NCI-H2227 treated with DMSO at 0.1 percent for 48 hours (cell line): ENCODE measurements around the gene LSR.
A peak's percentile ranks its signal among the peaks of the same experiment; 100 is the strongest.

Source experiments
- DNase-seq: peaks from one replicate; lab custom pipeline; 2025; lab: John Stamatoyannopoulos, UW

Gene LSR, protein sequence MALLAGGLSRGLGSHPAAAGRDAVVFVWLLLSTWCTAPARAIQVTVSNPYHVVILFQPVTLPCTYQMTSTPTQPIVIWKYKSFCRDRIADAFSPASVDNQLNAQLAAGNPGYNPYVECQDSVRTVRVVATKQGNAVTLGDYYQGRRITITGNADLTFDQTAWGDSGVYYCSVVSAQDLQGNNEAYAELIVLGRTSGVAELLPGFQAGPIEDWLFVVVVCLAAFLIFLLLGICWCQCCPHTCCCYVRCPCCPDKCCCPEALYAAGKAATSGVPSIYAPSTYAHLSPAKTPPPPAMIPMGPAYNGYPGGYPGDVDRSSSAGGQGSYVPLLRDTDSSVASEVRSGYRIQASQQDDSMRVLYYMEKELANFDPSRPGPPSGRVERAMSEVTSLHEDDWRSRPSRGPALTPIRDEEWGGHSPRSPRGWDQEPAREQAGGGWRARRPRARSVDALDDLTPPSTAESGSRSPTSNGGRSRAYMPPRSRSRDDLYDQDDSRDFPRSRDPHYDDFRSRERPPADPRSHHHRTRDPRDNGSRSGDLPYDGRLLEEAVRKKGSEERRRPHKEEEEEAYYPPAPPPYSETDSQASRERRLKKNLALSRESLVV

GRCh38 chr19:35248310-35249145, at the start of gene LSR:
Gene LSR (plus strand): TSS chr19:35249002. CDS start chr19:35249023, 21 bp downstream.
- DNase-seq = peak; percentile 97

DNA sequence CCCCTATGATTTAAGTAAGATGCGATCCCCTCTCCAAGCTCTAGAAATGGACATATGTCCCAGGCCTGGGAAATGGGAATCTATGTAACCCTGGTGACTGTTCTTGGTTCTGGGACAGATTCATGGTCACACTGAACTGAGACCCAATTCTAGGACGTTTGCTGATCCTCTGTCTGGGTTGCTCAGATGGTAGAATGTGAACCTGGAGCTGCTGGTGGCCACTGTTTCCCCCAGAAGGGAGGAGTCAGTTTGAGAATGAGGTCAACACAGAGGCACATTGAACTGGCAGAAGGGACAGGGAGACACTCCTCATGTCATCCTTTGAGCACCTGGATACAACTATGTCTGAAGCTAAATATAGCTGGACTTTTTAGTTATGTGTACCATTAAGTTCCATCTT, 49.3 kb upstream of the LSR start:
- DNase-seq = no peak

GRCh38 chr19:35202722-35203688, 45.8 kb upstream of the LSR start:
- DNase-seq = no peak

DNA sequence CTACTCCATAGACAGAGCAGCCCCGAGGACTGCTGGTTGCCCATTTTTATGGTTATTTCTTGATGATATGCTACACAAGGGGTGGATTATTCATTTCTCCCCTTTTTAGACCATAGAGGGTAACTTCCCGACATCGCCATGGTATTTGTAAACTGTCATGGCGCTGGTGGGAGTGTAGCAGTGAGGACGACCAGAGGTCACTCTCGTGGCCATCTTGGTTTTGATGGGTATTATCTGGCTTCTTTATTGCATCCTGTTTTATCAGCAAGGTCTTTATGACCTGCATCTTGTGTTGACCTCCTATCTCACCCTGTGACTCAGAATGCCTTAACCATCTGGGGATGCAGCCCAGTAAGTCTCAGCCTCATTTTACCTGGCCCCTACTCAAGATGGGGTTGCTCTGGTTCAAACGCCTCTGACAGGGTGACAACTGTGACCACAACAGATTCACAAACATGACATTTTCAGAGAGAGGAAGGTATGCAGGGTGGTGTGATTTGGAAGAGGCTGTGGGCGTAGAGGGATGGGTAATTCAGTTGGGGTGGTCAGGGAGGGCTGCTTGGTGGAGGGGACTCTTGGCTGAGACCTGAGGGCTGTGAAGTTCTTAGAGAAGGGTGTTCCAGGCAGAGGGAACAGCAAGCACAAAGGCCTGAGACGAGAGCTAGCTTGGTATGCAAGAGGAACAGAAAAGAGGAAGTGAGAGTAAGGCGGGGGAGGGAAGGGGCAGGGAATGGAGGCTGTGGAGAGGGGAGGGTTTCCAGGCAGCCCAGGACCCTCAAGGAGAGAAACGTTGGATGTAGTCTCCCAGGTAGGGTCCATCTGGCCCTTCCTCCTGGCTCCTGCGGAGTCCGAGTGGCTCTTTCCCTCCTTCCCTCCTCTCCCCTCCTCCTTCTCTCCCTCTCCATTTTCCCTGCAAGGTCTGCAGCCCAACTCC, 43.7 kb upstream of the LSR start:
- no peak for DNase-seq

DNA sequence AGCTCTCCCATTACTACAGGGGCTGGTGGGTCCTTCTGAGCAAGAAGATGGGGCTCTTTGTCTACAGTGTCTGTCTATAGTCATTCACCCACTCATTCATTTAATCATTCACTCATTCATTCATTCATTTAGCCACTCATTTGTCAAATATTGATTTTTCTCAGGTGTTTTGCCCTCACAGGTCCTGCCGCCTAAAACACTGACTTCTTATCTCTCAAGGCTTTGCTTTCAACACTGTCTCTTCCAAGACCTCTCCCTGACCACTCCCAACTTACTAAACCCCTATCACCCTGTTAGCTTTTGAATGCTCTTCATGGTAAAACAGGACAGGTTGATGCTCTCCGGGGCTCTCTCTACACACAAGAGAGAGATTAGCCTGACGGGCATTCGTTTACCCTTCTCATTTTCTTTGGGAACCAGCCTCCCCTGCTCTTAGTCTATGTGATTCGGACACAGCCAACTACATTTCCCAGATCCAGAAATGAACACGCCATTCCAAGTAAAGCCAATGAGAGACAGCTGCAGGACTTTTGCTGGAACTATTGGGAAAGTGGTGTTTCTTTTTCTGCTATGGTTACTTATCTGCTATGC, 43.0 kb upstream of the LSR start:
- no peak for DNase-seq

DNA sequence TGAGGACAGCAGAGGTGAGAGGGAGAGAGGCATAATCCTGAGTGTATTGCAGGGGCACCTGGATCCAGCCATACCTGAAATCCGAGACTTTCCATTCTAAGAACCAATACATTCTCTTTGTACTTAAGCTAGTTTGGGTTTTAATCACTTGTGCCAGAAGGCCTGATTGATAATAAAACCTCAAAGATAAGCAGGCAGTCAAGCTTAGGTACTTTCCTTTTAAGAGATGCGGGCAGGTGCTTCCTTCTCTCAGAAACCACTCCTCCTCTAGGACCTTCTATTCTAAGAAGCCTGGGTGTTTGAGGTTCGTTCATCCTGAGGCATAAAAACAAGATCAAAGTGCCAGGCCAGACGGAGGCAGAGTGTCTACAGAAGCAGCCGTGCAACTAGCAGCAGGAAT, 42.4 kb upstream of the LSR start:
- DNase-seq = no peak

DNA sequence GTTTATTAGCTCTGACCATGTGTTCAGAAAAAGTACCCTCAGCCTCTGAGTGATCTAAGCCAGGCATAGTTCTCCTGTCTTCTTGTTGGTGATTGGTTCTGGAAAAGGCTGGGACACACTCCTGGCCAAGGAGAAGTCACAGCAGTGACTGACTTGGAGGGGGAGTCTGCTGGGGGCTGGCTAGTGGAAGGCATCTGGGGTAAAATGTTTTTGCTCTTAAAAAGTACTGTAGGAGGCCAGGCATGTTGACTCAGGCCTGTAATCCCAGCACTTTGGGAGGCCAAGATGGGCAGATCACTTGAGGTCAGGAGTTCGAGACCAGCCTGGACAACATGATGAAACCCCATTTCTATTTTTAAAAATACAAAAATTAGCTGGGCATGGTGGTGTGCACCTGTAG, 41.9 kb upstream of the LSR start:
- DNase-seq = no peak

- no peak for DNase-seq
Measured at GRCh38 chr19:35207391-35207871, 41.4 kb upstream of the LSR start.

DNA sequence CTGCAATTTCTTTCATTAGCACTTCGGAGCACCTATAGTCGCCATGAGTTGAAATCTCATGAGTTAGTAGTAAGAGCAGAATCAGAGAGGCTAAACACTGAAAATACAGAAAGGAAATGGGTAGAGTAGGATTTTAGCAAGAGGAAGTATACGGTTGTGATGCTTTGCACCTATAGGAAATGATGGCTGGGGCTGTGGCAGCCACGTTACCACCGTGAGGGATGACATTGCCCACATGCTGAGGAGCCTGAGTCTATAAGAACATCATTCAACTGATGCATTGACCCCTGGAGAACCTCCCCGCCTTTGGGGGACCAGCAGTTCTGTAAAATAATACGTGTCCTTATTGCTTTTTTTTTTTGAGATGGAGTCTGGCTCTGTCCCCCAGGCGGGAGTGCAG, 40.7 kb upstream of the LSR start:
- DNase-seq = no peak

GRCh38 chr19:35209646-35210045, 39.2 kb upstream of the LSR start:
- DNase-seq = no peak

- DNase-seq = no peak
Measured at GRCh38 chr19:35211545-35212230, 37.1 kb upstream of the LSR start.

DNA sequence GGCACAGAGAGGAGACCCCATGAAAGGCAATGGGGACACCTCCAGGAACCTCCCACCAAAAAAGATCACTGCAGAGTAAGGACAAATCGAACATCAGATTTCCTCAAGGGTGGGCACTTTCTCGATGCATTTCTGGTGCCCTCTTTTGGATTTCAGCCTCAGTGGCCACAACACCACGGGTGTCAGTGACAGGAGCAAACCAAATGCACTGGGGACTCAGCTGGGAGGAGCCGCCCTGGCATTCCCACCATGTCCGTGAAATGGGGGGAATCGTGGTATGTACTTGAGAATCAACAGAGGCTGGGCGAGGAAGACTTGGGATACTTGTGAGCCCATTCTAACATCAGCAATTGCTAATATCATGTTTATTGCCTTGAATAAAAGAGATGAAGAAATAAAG, 36.6 kb upstream of the LSR start:
- no peak for DNase-seq

DNA sequence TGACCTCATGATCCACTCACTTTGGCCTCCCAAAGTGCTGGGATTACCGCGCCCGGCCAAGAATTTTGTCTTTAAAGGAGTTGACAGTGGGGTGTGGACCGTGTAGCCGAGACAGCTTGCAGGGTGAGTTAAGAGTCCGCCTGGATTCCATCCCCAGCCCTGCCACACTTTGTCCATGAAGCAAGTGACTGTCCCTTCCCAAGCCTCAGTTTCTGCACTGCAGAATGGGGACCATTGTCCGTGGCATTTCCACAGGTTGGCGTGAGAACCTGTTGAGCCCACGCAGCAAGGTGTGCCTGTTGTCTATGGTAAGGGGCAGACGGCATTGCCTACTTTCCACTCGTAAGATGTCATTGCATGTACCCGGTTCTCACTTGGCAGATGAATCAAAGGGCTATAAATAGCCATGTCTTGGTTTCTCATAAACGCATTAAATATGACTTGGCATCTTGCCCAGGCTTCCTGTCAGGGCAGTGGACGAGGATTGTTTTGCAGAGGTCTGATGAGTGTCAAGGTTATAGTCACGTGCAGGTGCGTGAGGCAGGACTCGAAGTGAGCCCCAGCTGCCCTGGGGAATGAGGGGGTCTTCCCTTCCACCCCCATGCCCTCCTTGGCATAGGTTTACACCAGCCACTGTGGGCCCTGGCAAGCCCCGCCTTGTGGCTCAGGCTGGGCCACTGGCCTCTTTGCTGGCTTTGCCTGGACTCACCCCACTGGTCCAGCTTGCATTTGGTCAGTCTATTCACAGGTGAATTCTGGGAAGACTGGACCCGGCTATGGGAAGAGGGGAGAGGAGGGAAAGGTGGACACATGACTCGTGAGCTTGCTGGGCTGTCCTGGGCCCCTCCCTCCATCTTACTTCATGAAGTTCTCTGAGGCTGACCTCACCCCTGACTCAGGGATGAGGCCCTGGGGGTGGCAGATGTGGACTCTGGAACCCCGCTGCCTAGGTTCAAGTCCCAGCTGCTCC, 34.9 kb upstream of the LSR start:
- DNase-seq = peak; percentile 100

DNA sequence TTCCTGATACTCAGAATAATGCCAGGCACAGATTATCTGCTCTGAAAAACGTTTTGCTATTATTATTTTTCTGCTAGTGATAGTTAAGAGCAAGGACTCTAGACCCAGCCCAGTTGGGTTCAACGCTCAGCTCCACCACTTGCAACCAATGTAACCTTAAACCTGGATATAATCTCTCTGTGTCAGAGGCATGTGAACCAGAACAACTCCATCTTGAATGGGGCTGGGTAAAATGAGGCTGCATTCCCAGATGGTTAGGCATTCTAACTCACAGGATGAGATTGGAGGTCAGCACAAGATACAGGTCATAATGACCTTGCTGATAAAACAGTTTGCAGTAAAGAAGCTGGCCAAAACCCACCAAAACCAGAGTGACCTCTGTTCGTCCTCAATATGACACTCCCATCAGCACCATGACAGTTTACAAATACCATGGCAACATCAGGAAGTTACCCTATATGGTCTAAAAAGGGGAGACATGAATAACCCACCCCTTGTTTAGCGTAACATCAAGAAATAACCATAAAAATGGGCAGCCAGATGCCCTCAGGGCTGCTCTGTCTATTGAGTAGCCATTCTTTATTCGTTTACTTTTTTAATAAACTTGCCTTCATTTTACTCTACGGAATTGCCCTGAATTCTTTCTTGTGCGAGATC, 33.9 kb upstream of the LSR start:
- DNase-seq = no peak

DNA sequence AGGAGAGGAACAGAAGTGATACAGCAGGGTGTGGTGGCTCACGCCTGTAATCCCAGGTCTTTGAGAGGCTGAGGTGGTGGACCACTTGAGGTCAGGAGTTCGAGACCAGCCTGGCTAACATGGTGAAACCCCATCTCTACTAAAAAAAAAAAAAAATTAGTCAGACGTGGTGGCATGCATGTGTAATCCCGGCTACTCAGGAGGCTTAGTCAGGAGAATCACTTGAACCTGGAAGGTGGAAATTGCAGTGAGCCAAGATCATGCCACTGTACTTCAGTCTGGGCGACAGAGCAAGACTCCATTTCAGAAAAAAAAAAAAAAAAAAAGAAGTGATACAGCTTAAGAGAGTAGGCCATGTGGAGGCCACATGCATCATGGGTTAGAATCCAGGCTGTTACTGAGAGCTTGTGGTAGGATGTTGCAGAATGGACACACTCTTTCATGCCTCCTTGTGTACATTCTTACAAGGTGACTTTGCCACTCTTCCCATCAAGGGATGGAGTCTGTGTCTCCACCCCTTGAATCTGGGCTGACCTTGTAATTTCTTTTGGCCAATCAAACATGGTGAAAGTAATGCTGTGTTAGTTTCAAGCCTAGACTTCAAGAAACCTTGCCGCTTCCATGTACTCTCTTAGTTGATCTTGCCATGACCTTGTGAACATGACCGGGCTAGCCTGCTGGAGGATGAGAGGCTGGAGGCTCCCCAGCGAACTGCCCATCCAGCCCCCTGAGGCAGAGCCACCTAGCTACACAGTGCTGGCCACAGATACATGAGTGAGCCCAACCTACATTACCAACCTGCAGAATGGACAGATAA, 32.6 kb upstream of the LSR start:
- DNase-seq = no peak

DNA sequence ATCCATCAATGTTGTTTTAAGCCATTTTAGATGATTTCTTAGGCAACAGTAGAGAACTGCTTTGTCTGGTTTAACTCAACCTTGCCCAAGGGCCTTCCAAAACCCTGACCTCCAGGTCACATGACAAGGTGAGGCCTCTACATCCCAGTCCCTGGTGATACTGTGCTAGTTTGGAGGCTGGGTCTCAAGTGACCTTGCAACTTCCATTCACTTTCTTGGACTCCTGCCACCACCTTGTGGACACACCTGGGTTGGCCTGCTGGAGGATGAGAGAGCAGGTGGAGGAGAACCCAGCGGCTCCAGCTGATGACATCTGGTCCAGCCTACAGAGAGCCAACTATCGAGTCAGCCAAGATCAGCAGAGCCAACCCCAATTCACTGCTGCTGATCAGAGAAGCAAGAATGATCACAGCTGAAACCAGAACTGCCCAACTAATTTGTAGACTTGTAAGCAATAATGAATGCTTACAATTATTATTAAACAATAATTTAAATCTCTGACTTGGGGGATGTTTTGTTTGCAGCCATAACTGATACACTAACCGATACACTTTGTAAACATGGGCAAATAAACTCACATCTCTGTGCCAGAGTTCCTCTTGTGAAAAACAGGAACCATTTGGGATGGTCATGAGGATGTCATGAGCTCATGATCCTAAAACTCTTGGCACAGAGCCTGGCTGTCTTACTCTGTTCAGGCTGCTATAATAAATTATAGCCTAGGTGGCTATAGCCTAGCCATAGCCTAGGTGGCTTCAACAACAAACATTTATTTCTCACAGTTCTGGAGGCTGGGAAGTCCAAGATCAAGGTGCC, 31.8 kb upstream of the LSR start:
- no peak for DNase-seq
